PFSK-1 (cell line): ENCODE results near the gene TCP11L2.

Source experiments
- FOXP2 ChIP-seq: optimal IDR thresholded peaks from 2 replicates; pipeline ENCODE3; 2011; ENCODE audit warnings: borderline replicate concordance, control low read depth, inconsistent platforms; ENCODE audit not compliant: insufficient read depth; ENCODE audit errors: extremely low read length, extremely low read depth
- POLR2AphosphoS5 ChIP-seq: IDR thresholded peaks from 2 replicates; pipeline ENCODE4 v1.6.1; 2012; ENCODE audit warnings: low read depth, mild to moderate bottlenecking, control low read depth, low read length, moderate library complexity
- SIN3A ChIP-seq: IDR thresholded peaks from 2 replicates; pipeline ENCODE4 v1.6.1; 2012; ENCODE audit warnings: mild to moderate bottlenecking, low read length, moderate library complexity, borderline replicate concordance; ENCODE audit not compliant: insufficient read depth
- TAF1 ChIP-seq: IDR thresholded peaks from 2 replicates; pipeline ENCODE4 v1.6.1; 2012; ENCODE audit warnings: low read length, control low read depth, borderline replicate concordance; ENCODE audit not compliant: insufficient read depth
- TF ChIP-seq, protein P1 (sequence below), 2 experiments: IDR thresholded peaks; 2 replicates each; pipeline versions ENCODE4 v1.6.1 to v1.8.0; 2011 to 2012; ENCODE audit warnings: low read depth in 2 of 2, low read length in 2 of 2, control low read depth in 1 of 2, inconsistent platforms in 1 of 2, mild to moderate bottlenecking in 1 of 2, moderate library complexity in 1 of 2; ENCODE audit not compliant: insufficient read depth in 1 of 2

The TCP11L2 gene

DNA sequence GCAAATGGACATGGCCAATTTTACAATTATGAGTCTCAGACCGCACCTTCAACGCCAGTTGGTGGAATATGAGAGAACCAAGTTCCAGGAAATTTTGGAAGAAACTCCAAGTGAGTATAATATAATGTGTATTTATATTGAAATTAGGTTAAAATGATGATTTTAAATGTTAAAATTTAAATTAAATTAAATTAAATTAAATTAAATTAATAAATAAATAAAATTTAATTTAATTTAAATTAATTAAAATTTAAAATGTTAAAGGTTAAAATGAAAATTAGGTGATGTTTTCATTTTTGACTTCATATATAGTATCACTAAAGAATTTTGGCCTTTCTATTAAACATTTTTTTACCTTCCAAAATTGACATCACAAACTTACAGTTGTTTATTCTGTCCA, 21.0 kb downstream of the TCP11L2 start:
- TF ChIP-seq POLR2AphosphoS5 (no peak), FOXP2 (no peak), SIN3A (no peak), TAF1 (no peak)
- TF ChIP-seq, protein P1, sequence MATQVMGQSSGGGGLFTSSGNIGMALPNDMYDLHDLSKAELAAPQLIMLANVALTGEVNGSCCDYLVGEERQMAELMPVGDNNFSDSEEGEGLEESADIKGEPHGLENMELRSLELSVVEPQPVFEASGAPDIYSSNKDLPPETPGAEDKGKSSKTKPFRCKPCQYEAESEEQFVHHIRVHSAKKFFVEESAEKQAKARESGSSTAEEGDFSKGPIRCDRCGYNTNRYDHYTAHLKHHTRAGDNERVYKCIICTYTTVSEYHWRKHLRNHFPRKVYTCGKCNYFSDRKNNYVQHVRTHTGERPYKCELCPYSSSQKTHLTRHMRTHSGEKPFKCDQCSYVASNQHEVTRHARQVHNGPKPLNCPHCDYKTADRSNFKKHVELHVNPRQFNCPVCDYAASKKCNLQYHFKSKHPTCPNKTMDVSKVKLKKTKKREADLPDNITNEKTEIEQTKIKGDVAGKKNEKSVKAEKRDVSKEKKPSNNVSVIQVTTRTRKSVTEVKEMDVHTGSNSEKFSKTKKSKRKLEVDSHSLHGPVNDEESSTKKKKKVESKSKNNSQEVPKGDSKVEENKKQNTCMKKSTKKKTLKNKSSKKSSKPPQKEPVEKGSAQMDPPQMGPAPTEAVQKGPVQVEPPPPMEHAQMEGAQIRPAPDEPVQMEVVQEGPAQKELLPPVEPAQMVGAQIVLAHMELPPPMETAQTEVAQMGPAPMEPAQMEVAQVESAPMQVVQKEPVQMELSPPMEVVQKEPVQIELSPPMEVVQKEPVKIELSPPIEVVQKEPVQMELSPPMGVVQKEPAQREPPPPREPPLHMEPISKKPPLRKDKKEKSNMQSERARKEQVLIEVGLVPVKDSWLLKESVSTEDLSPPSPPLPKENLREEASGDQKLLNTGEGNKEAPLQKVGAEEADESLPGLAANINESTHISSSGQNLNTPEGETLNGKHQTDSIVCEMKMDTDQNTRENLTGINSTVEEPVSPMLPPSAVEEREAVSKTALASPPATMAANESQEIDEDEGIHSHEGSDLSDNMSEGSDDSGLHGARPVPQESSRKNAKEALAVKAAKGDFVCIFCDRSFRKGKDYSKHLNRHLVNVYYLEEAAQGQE (IDR thresholded peaks at IDR 0.05; ENCODE audit: insufficient read depth in 1 of 2, low read depth in 2 of 2, low read length in 2 of 2) = no peak

DNA sequence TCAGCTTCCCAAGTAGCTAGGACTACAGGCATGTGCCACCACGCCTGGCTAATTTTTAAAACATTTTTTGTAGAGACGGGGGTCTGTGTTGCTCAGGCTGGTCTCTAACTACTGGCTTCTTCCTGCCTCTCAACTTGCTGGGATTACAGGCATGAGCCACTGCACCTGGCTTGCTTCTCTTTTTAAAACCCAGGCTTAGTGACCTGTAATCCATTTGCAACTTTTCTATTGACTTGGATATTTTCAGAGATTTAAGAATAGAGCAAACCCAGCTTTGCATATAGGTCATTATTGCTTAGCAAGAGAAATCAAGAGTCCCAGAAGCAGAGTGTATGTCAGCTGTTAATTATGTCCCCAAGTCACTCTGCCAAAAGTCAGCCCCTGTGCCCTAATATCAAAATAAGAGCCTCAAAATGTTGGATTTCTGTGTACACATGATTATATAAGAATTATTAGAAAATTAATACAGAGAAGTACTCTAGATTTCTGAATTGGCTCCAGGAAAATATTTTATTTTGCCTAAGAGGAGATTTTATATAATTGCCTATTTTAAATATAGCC, 24.9 kb downstream of the TCP11L2 start:
- no peak for TF ChIP-seq POLR2AphosphoS5

DNA sequence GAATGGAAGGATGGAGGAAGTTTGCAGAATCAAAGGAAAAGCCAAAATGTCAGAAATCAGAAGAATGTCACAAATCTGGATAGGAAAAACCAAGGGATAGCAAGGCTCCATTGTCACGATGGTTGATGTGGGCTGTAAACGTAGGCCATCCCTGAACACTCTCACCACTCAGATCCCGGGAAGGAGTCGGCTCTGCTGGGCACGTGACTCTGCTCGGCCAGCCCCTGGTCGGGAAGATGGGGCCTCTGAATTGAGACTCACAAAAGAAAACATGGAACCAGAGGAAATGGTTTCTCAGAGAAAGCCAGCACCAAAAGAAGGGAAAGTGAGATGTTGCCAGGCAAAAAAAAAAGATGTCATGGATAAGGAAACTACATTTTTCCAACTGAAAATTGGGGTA, 26.2 kb downstream of the TCP11L2 start:
- TF ChIP-seq, protein P1 (IDR thresholded peaks at IDR 0.05; ENCODE audit: insufficient read depth in 1 of 2, low read depth in 2 of 2, low read length in 2 of 2) = no peak
- no peak for TF ChIP-seq POLR2AphosphoS5
- TF ChIP-seq TAF1 = no peak

DNA sequence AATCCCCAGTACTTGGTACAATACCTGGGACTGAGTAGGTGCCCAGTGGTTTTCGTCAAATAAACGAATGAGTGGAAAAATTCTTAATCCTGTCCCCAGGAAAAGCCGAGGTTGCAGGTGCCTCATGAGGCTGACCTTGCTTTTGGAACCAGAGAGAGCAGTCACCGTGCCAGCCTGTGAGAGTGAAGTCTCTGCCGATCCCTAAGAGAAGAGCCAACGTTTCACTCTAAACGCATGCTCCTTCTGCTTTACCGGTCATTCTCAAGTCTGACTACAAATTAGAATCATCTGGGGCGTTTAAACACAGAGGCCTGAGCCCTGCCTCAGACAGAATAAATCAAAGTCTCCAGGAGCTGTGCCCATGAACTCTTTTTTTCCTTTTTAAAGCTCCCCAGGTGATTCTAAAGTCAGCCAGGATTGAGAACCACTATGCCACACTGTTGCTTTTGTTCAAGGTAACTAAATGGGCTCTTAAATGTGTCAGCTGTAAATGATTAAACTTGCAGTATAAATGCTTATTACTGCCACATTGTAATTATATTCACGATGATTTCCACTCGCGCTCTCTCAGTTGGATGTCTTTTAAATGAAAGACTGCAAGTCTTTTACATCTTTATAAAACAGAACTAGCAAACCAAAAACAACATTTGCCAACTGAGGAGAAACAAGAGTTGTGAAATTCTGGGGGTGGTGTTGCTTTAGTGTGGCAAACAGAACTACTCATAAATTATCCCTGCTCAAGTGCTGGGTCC, 26.9 kb downstream of the TCP11L2 start:
- TF ChIP-seq, protein P1 (IDR thresholded peaks at IDR 0.05; ENCODE audit: insufficient read depth in 1 of 2, low read depth in 2 of 2, low read length in 2 of 2) = no peak
- TF ChIP-seq FOXP2 (no peak), POLR2AphosphoS5 (no peak), TAF1 (no peak), SIN3A (no peak)

DNA sequence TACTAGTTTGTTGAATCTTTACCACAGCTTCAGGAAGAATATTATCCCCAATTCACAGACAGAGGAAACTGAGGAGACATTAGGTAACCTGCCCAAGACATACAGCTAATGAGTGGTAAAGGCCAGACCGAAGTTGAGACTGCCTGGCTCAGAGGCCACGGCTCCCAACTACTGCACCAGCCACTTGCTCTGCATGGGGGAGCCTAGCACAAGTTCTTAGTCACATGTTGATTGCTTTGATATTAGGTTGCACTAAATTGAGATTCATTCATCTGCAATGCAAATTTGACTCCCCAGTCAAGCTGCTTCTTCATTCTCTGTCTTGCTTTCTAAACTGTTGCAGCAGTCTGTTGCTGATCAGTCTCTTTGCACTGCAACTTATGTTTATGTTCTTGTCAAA, 29.1 kb downstream of the TCP11L2 start:
- TF ChIP-seq SIN3A = no peak
- TF ChIP-seq POLR2AphosphoS5 = no peak
- no peak for TF ChIP-seq TAF1
- no peak for TF ChIP-seq FOXP2
- TF ChIP-seq, protein P1 (IDR thresholded peaks at IDR 0.05; ENCODE audit: insufficient read depth in 1 of 2, low read depth in 2 of 2, low read length in 2 of 2) = no peak
